Daoy (cell line): ENCODE results near the gene USPL1. TPM values are rescaled to one million over a fixed set of nuclear protein-coding genes. Genes with fewer than 3 reads are reported as not detected.

Experiments
- DNase-seq: peaks from one replicate; pipeline ENCODE4 v3.0.0-alpha.2; 2015; ENCODE audit warnings: low read depth
- total RNA-seq: library from RNA; depleted of rRNA; stranded (reverse); fragments of >200 nt; shearing (Covaris generic); gene quantifications from 2 replicates; pipeline ENCODE4 v1.2.3, GENCODE V29; 2014; rRNA removed

Gene USPL1
- total RNA-seq, 1 experiment from 2014 or later, result 17.5 TPM

GRCh38 chr13:30696278-30697176 lies 78.8 kb downstream of the USPL1 start:
- peak; percentile 50 for DNase-seq

DNA sequence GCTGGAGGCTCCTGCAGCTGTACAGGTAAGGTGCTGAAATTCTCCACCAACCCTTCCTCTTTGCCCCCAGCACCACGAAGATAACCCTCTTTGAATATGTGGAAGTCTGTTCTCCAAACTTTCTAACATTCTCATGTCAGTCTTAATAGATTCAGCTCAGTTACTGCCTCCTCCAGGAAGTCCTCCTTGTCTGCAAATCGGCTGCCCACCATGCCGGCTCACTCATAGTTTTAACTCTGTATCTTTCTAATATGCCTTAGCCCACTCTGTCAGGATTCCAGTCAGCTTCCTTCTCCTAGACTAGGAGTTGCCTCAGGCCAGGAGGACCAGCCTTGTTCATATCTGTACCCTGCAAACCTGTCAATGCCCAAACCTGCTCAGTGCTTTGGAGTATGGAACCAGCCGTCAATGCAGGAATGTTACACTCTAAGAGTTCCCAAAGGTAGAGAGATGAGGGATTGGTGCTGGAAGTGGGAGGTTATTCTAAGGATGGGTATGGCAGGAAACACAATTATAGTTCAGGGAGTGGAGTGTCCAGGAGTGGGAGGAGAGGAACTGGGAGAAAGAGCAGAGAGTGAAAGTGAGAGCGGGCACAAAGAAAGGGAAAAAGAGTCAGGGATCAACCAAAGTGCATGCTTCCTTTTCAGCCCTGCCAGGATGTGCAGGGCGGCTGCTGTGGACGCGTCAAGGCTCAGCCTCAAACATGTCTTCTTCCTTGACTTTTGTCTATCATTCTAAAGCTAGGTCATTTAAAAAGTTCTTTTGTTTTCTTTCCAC lies 79.6 kb downstream of the USPL1 start:
- DNase-seq, result no peak

DNA sequence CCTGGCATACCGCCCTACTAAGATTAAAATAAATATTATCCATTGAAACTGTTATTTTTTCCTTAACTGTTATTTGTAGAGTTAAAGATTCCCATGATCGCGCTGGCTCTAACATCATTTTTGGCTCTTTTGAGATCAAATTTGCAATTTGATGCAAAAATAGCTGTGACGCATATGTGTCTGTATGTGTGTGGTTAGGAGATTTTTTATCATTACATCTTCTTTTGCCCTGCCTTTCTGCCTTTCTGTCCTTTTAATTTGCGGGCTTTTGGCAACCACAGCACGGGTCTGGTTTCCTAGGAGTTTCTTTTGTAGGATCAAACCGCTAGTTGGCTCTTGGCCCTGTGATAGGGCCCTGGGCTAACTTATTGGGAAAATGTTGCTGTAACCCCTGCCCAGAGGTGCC lies 80.3 kb downstream of the USPL1 start:
- no peak for DNase-seq

DNA sequence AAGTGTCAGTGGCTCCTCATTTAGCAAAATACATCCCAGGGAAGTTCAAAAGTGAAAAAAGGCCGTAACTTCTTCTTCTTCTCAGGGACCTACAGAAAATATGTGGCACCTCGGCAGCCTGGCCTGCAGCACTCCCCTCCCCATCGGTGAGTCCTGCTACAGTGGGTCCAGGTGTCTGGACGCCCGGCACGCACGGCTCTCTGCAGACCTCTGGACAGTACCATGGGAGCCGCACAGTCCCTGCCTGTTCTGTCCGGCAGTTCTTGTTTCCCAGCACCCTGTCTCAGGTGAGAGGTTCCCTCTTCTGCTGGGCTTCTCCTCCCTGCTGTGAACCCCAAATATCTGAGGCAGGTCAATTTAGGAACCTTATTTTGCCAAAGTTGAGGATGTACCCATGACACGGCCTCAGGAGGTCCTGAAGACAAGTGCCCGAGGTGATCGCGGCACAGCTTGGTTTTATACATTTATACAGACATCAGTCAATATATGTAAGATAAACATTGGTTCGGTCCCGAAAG lies 80.8 kb downstream of the USPL1 start:
- no peak for DNase-seq

DNA sequence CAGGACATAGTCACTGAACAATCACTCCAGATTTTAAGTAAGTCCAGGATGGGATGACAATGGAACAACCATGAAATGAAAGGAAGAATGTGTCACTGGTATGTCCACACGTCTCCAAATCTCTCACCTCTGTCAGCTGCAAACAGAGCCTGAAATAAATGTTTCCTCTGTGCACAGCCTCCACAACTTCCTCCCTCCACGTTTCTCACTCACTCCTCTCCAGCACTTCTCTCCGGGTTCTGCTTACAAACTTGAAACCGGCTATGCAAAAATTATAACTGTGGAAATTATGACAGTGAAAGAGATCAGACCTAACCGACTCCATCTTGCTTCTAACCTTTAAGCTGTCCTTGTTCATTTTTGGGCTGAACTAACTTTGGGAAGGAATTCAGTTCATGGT lies 82.6 kb downstream of the USPL1 start:
- DNase-seq, result no peak

DNA sequence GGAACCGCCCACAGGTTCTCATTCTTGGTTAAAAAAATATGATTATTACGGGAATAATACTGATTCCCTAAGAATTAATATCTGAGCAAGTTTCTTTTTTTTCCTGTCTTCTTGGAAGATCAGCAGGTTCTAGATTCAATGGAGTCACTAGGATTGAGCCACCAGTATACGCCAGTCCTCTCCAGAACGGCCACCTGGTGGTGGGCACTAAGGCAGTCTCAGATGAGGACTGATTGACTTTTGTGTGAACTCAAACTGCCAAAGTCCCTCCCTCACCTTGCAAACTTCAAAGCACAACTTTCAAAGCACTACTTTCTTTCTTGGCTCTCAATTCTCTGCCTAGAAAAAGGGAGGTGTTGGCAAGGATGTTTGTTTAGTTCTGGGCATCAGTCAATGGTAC lies 84.3 kb downstream of the USPL1 start:
- DNase-seq, result no peak

GRCh38 chr13:30704596-30704995 lies 86.9 kb downstream of the USPL1 start:
- no peak for DNase-seq

DNA sequence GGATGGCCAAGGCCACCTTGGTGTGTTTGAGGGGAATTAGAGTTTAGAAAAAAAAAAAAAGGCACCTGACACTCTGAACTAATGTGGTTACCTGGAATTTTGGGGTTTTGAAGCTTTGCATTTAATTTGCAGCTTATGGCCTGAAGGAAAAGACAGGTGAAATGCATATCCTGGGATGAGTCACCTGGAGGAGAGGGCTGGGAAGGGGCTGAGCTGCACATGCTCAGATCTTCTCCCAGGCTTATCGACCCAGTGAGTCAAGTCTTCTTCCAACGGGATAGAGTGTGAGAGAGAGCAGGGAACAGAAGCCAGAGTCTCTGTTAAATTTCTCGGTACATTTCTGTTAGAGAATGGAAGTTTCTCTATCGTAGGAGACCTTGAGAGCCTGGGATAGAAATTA lies 88.0 kb downstream of the USPL1 start:
- no peak for DNase-seq

DNA sequence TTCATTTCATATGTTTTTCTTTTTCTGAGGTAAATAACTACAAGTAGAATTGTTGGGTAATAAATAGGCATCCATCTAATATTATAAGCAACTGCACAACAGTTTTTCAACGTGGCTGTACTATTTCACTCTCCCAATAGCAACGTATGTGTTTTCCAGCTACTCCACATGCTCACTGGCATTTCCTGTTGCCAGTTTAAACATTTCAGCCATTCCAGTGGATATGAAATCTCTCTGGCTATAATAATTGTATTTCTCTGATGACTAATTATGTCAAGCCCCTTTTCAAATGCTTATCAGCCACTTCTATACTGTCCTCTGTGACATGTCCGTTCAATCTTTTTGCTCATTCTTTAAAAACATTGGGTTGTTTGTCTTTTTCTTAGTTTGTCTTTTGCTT lies 90.8 kb downstream of the USPL1 start:
- no peak for DNase-seq

Other genes starting within 250 kb of the USPL1 start
- not detected in 2 replicates for gene UBE2L5, start 195.4 kb upstream of the USPL1 start, total RNA-seq
- gene HMGB1, start 152.0 kb upstream of the USPL1 start, total RNA-seq, result 814 and 912 TPM in 2 replicates
- 2.3 and 6.2 TPM in 2 replicates for gene ALOX5AP, start 117.6 kb downstream of the USPL1 start, total RNA-seq